ENCODE measurements around the gene CHN2.
"Not testable (repeated sequence)": the region's sequence is repeated elsewhere in the genome, so short reads cannot be mapped to it uniquely, and the experiment has no call there.

CHN2 gene

DNA sequence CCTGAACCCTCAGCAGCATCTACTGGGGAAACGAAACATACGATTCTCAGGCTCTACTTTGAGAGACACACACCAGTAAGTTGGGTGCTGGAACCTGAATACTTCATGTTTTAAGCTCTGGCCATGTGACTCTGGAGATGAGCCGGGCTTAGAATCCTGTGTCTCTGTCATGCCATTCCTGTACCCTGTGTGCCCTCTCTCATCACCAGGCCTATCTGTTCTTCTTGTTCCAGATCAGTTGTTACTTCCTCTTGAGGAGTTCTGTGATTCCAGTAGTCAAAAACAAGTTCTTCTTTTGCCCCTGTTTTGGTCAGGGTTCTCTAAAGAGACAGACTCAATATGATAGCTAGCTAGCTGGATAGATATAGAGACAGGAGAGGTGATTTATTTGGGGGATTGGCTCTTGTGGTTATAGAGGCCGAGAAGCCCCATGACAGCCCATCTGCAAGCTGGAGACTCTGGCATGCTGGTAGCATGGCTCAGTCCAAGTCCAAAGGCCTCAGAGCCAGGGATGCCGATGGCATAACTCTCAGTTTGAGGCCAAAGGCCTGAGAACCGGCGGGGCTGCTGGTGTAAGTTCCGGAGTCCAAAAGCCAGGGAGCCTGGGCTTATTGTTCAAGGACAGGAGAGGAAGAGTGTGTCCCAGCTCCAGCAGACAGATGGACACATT is 54.3 kb downstream of the CHN2 start:
- no peak for FAIRE-seq
- TF ChIP-seq TAF1 (IDR thresholded peaks at IDR 0.05; ENCODE audit: borderline replicate concordance, low read depth, low read length) (no peak), POLR2AphosphoS5 (IDR thresholded peaks at IDR 0.05; ENCODE audit: low read depth, low read length) (no peak), POLR2A (IDR thresholded peaks at IDR 0.05; ENCODE audit: low read depth, low read length) (no peak)
- DNase-seq (ENCODE audit: insufficient read length): no peak

DNA sequence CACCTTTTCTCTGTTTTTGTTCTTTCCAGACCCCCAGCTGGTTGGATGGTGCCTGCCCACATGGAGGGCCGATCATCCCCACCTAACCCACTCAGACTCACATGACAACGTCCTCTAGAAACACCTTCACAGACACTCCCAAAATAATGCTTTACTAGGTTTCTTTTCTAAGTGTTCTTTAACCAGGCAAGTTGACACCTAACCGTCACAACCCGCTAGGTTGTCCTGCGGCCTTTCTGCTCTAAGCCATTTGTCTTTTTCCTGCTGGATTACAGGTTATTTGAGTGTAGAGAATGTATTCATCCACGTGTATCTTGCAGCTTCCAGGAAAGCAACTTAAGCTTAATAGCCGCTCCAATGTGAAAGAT is 54.8 kb downstream of the CHN2 start:
- no peak for FAIRE-seq
- TF ChIP-seq TAF1 (IDR thresholded peaks at IDR 0.05; ENCODE audit: borderline replicate concordance, low read depth, low read length) (no peak), POLR2AphosphoS5 (IDR thresholded peaks at IDR 0.05; ENCODE audit: low read depth, low read length) (no peak), POLR2A (IDR thresholded peaks at IDR 0.05; ENCODE audit: low read depth, low read length) (no peak)
- no peak for DNase-seq (ENCODE audit: insufficient read length)

DNA sequence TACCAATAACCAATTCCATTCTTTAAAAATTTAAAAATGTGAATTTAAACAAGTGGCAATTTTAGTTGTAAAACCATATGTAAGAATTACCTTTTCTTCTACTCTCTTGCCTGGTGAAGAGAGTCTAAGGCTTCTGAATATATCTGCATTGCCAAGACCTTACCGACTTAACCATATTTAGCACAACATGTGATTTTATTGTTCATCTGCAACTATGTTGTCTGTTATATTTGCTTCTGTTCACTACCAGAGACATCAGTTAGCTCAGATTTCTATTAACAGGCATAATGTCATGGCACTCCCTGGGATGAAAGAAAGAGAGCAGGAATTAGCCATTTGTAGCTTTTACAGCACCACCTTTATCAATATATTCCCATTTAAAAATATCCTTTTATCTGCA is 55.3 kb downstream of the CHN2 start:
- TF ChIP-seq POLR2A (IDR thresholded peaks at IDR 0.05; ENCODE audit: low read depth, low read length) (no peak), POLR2AphosphoS5 (IDR thresholded peaks at IDR 0.05; ENCODE audit: low read depth, low read length) (no peak), TAF1 (IDR thresholded peaks at IDR 0.05; ENCODE audit: borderline replicate concordance, low read depth, low read length) (no peak)
- DNase-seq (ENCODE audit: insufficient read length) (no peak), FAIRE-seq (no peak)

DNA sequence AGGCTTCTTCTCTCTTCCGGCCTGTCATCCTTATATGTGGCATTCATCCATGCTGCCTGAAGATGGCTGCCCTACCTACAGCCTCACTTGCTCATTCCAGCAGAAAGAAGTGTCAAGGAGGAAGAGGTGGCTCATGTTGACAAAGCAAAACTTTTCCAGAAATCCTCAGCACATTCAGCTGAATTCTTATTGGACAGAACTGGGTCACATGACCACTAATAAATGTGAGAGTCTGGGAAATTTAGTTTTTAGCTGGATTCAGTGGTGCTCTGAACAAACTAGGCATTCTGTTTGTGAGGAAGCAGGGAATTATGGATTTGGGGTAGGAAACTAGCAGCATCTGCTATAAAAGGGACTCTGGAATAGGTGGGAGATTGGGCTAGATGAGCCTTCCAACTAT is 58.6 kb downstream of the CHN2 start:
- no peak for FAIRE-seq
- no peak for DNase-seq (ENCODE audit: insufficient read length)
- TF ChIP-seq TAF1 (IDR thresholded peaks at IDR 0.05; ENCODE audit: borderline replicate concordance, low read depth, low read length) (no peak), POLR2A (IDR thresholded peaks at IDR 0.05; ENCODE audit: low read depth, low read length) (no peak), POLR2AphosphoS5 (IDR thresholded peaks at IDR 0.05; ENCODE audit: low read depth, low read length) (no peak)

DNA sequence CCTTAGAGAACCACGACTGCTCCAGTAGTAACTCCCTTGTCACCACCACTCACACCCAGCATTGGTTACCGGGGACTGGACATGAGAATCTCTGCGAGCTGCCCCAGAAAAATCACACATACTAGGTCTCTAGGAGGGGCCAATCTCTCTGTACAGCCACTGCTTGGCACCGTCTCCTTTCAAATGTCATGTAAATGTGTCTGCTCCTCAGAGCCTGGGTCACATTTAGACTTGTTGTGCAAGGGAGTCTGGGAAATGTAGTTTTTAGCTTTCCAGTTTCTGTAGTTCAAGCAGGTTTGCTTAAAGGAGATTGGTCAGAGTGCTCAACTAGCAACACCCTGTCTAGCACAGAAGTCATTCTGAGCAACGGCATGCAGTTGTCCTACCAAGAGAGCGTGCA is 60.0 kb downstream of the CHN2 start:
- DNase-seq (ENCODE audit: insufficient read length): no peak
- FAIRE-seq: no peak
- TF ChIP-seq POLR2AphosphoS5 (IDR thresholded peaks at IDR 0.05; ENCODE audit: low read depth, low read length) (no peak), POLR2A (IDR thresholded peaks at IDR 0.05; ENCODE audit: low read depth, low read length) (no peak), TAF1 (IDR thresholded peaks at IDR 0.05; ENCODE audit: borderline replicate concordance, low read depth, low read length) (no peak)

DNA sequence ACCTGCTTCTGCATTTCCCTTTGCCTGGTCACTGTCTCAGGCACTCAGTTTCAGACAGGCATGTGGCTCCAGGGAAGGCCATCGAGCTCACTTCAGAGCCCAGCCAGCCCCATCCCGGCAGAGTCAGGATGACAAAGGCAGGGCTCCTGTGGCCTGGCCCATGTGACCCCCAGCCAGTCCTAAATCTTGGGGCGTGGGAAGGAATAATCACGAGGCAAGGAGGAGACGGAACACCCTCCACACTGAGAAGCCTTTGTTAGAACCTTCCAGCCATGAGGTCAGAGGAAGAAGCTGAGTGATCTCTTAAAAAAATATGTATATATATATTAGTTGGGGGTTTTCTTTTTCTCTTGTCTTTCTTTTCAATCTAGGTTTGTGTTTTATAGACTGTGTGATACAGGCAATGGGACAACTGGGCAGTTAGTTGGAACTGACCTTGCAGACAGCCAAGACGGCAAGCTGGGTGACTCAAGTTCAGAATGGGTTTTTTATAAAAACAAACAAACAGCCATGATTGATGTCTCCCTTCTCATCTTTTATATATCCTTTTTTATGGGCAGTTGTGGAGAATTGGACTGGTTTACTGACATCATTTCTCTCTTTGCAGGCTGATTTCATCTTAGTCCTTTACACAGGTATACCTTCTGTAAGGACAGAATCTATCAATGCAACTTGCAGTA is 60.8 kb downstream of the CHN2 start:
- no peak for TF ChIP-seq POLR2AphosphoS5 (IDR thresholded peaks at IDR 0.05; ENCODE audit: low read depth, low read length)
- no peak for TF ChIP-seq TAF1 (IDR thresholded peaks at IDR 0.05; ENCODE audit: borderline replicate concordance, low read depth, low read length)
- no peak for TF ChIP-seq POLR2A (IDR thresholded peaks at IDR 0.05; ENCODE audit: low read depth, low read length)
- FAIRE-seq: no peak
- no peak for DNase-seq (ENCODE audit: insufficient read length)

DNA sequence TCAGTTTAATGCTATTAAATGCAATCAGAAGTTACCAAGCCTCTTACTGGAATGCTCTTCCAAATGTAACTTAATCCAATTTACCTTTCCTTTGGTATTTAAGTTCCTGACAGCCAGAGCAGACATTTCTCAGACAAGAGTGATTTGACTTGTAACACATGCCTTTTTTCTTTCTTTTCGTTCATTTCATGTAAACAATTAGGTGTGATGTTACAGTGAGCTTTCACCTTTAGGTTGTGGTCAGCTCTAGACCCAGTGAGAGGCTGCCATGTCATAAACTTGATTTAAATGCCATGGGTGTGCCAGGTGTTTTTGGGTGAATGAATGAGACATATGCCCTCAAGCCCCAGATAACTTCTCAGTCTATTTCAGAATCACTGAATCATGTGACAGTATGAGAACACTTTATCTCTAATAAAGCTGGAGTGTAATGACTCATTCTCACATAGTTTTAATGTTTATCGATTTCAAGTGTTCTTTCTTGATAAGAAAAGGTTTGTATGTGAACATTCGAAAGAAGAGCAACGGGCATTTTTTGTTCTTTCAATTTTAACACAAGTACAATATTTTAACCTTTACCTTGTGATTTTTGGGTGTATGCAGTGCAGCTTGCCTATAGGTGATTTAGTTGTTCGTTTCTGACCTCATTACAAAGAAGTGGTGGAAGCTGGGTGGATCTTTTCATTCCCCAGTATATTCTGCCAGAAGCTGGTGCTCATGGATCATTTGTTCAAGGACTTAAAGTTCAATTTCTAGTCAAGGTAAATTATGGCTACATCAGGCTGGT is 61.5 kb downstream of the CHN2 start:
- TF ChIP-seq POLR2AphosphoS5 (IDR thresholded peaks at IDR 0.05; ENCODE audit: low read depth, low read length) (no peak), TAF1 (IDR thresholded peaks at IDR 0.05; ENCODE audit: borderline replicate concordance, low read depth, low read length) (no peak), POLR2A (IDR thresholded peaks at IDR 0.05; ENCODE audit: low read depth, low read length) (no peak)
- DNase-seq (ENCODE audit: insufficient read length): no peak
- no peak for FAIRE-seq

DNA sequence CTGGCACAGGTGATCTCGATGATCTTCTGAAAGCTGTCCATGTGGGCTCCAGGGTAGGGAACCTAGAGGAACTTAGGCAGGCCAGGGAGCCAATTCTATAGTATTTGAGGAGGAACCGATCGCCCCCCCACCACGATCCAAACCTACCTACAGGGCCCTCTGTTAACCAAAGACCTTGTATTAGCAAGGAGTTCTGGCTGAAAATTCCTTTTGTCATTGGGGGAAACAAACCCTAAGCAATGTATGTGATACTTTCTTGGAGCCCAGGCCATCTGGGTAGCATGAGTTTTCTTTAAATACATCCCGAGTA is 62.1 kb downstream of the CHN2 start:
- no peak for DNase-seq (ENCODE audit: insufficient read length)
- FAIRE-seq: no peak

DNA sequence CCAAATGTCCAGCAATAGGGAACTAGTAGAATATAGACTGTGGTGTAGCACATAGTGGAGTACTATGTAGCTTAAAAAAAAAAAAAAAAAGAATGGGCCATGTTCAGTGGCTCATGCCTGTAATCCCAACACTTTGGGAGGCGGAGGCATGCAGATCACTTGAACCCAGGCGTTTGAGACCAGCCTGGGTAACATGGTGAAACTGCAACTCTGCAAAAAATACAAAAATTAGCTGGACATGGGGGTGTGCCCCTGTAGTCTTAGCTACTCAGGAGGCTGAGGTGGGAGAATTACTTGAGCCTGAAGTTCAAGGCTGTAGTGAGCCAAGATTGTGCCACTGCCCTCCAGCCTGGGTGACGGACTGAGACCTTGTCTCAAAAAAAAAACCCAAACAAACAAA is 64.4 kb downstream of the CHN2 start:
- no peak for FAIRE-seq
- TF ChIP-seq POLR2A (IDR thresholded peaks at IDR 0.05; ENCODE audit: low read depth, low read length) (no peak), TAF1 (IDR thresholded peaks at IDR 0.05; ENCODE audit: borderline replicate concordance, low read depth, low read length) (no peak), POLR2AphosphoS5 (IDR thresholded peaks at IDR 0.05; ENCODE audit: low read depth, low read length) (no peak)
- no peak for DNase-seq (ENCODE audit: insufficient read length)

More for the DNA sequence above, 62.1 kb downstream of the CHN2 start:
- no peak for TF ChIP-seq POLR2A (IDR thresholded peaks at IDR 0.05; ENCODE audit: low read depth, low read length)
- no peak for TF ChIP-seq POLR2AphosphoS5 (IDR thresholded peaks at IDR 0.05; ENCODE audit: low read depth, low read length)
- TF ChIP-seq TAF1 (IDR thresholded peaks at IDR 0.05; ENCODE audit: borderline replicate concordance, low read depth, low read length): no peak

DNA sequence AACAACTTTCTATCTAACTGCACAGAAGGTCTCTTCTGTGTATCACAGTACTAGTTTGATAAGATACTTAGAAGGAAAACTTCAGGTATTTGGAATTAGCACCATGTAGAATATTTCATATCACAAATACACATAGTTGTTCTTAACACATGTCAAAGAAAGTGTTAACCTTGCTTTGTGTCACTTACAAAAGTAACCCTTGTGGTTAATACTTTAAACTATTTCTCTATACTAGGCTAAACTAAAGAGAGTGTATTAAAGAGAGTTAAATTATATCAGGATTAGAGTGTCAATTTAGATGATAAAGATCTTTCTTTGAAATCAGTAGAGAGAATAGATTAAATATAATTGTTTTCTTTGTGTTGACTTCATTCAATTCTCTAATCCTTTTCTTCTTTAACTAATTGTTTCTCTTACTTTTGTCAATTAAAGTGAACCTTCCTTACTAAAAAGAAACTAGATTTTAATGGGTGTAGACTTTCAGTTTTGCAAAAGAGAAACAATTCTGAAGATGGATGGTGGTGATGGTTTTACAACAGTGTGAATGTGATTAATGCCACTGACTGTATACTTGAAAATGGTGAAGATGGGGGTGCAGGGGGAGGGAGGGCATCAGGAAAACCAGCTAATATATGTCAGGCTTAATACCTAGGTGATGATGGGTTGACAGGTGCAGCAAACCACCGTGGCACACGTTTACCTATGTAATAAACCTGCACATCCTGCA is 67.8 kb downstream of the CHN2 start:
- DNase-seq (ENCODE audit: insufficient read length) (no peak), FAIRE-seq (no peak)
- no peak for TF ChIP-seq POLR2A (IDR thresholded peaks at IDR 0.05; ENCODE audit: low read depth, low read length)
- no peak for TF ChIP-seq TAF1 (IDR thresholded peaks at IDR 0.05; ENCODE audit: borderline replicate concordance, low read depth, low read length)
- no peak for TF ChIP-seq POLR2AphosphoS5 (IDR thresholded peaks at IDR 0.05; ENCODE audit: low read depth, low read length)

DNA sequence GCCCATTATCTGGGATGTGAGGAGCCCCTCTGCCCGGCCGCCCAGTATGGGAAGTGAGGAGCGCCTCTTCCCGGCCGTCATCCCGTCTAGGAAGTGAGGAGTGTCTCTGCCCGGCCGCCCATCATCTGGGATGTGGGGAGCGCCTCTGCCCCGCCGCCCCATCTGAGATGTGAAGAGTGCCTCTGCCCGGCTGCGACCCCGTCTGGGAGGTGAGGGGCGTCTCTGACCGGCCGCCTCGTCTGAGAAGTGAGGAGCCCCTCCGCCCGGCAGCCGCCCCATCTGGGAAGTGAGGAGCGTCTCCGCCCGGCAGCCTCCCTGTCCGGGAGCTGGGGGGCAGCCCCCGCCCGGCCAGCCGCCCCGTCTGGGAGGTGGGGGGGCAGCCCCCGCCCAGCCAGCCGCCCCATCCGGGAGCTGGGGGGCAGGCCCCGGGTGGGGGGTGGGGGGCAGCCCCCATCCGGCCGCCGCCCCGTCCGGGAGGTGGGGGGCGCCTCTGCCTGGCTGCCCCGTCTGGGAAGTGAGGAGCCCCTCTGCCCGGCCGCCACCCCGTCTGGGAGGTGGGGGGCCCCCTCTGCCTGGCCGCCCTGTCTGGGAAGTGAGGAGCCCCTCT is 69.1 kb downstream of the CHN2 start:
- FAIRE-seq; DNase-seq (ENCODE audit: insufficient read length): not testable (repeated sequence)

Data from GM12892 (cell line).